Epithelial cell of proximal tubule (primary cell): ENCODE data around the gene MYCBP. TPM values are rescaled to one million over a fixed set of nuclear protein-coding genes. Genes with fewer than 3 reads are reported as not detected.

Experiments used
- DNase-seq: peaks from one replicate; pipeline ENCODE4 v3.0.0-alpha.2; 2011; ENCODE audit warnings: low read depth
- H3K4me3 ChIP-seq: 2 replicates; pipeline ENCODE4 v1.5.1; 2011; ENCODE audit warnings: low read depth, mild to moderate bottlenecking, low read length
- total RNA-seq: library from RNA; depleted of rRNA; stranded (reverse); fragments of >200 nt; gene quantifications from 2 replicates; pipeline ENCODE4 v1.2.3, GENCODE V29; 2015
- TF ChIP-seq, protein P1 (sequence below): conservative IDR thresholded peaks from 2 replicates; pipeline ENCODE4 v1.5.1; 2012; ENCODE audit warnings: low read depth, mild to moderate bottlenecking, low read length

Gene MYCBP
- total RNA-seq, 1 donor from 2014 or later, result 25.5 TPM

- H3K4me3 ChIP-seq, result no peak overlapping the region
- TF ChIP-seq, protein P1, sequence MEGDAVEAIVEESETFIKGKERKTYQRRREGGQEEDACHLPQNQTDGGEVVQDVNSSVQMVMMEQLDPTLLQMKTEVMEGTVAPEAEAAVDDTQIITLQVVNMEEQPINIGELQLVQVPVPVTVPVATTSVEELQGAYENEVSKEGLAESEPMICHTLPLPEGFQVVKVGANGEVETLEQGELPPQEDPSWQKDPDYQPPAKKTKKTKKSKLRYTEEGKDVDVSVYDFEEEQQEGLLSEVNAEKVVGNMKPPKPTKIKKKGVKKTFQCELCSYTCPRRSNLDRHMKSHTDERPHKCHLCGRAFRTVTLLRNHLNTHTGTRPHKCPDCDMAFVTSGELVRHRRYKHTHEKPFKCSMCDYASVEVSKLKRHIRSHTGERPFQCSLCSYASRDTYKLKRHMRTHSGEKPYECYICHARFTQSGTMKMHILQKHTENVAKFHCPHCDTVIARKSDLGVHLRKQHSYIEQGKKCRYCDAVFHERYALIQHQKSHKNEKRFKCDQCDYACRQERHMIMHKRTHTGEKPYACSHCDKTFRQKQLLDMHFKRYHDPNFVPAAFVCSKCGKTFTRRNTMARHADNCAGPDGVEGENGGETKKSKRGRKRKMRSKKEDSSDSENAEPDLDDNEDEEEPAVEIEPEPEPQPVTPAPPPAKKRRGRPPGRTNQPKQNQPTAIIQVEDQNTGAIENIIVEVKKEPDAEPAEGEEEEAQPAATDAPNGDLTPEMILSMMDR, result no peak
- no peak for DNase-seq
Observed at GRCh38 chr1:38908821-38909220, 35.7 kb upstream of the MYCBP start.

DNA sequence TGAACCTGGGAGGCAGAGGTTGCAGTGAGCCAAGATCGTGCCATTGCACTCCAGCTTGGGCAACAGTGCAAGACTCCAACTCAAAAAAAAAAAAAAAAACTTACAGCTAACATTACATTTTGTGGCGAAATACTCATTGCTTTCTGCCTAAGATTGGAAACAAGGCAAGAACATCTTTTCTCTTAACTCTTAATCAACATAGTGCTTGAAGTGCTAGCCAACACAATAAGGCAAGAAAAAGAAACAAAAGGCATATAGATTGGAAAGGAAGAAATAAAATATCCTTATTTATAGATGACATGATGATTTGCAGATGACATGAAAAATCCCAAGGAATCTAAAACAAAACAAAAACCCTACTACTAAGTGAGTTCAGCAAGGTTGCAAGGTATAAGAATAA, 32.8 kb upstream of the MYCBP start:
- no peak for DNase-seq
- TF ChIP-seq, protein P1, result no peak
- no peak overlapping the region for H3K4me3 ChIP-seq

DNA sequence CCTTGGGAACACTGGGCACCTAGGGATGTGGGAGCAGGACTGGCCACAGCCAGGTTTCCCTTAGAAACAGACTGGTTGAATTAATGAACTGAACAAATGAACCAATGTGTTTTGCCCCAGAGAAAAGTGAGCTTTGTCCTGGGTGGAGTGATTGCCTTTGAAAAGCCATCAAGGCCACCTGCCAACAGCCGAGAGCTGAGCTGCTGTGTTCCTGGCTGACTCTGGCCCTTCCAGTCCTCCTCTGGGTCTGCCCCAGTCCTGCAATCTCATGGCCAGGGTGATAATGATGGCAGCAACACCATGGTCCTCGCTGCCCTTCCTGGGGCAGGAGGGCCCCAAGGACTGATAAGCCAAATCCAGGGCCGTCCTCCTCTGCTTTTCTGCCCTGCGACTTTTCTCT, 26.4 kb upstream of the MYCBP start:
- H3K4me3 ChIP-seq, result no peak overlapping the region
- TF ChIP-seq, protein P1, result no peak
- no peak for DNase-seq

- TF ChIP-seq, protein P1, result no peak
- no peak for DNase-seq
- no peak overlapping the region for H3K4me3 ChIP-seq
Observed at GRCh38 chr1:38898653-38899230, 25.6 kb upstream of the MYCBP start.

DNA sequence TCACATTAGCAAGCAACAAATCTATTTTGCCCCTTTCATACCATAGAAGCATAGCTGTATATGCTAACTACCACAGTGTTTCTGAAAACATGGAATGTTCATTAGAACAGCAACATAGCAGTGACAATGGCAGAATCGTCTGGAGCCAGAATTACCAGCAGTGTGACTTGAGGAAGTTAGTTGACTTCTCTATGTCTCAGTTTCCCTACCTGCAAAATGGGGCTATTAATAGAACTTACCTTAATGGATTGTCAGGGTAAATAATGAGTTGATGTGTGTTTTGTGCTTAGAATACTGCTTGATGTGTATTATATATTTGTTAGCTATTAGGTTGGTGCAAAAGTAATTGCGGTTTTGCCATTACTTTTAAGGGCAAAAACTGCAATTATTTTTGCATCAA, 23.0 kb upstream of the MYCBP start:
- DNase-seq, result no peak
- no peak overlapping the region for H3K4me3 ChIP-seq
- TF ChIP-seq, protein P1, result no peak

DNA sequence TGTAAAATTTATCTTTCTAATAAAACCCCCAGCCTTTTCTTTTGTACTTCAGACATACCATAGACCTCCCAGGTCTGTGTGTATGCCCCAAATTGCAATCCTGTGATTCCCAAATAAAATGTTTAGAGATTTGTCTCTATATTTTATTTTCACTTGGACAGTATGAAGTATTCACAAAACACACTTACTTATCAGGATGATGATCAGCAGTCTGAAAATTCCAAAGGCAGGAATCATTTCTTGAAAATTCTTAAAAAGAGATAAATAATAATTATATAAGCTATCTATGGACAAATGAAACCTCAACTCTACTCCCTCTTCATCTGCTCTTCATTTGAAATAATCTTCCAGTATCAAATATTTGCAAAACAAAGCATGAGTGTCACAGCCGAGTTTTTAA, 19.8 kb upstream of the MYCBP start:
- DNase-seq, result no peak
- TF ChIP-seq, protein P1, result no peak
- no peak overlapping the region for H3K4me3 ChIP-seq

DNA sequence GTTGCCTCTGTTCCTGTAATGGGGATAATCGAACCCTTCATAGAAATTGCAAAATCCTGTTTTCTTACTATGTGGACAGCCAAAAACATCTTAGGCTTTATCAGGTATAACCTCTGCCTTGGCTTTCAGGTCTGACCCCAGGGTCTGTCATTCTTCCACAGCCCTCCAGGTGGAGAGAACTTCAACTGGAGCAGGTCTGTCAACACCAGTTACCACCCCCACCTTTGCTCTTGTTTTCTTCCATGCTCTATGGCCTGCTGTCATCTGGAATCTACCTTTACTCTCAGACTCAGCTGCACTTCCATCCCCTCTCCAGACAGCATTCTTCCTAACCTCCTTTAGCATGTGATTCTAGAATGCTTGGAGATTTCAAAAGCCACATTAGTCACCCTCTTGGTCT, 18.6 kb upstream of the MYCBP start:
- no peak overlapping the region for H3K4me3 ChIP-seq
- TF ChIP-seq, protein P1, result peak; percentile 35
- peak; percentile 22 for DNase-seq
